COR-L47 (cell line): ENCODE measurements around the gene THBS4.

Source experiments
- DNase-seq: peaks from one replicate; lab custom pipeline; 2025; lab: John Stamatoyannopoulos, UW

Gene THBS4

GRCh38 chr5:80116465-80116864, 81.3 kb downstream of the THBS4 start:
- no peak for DNase-seq

GRCh38 chr5:80117446-80117845, 82.3 kb downstream of the THBS4 start:
- no peak for DNase-seq

- DNase-seq, result no peak
Measured at GRCh38 chr5:80119372-80119771, 84.2 kb downstream of the THBS4 start.

- DNase-seq, result no peak
Measured at GRCh38 chr5:80122579-80122978, 87.4 kb downstream of the THBS4 start.

GRCh38 chr5:80124121-80124918, 89.2 kb downstream of the THBS4 start:
- no peak for DNase-seq

GRCh38 chr5:80125022-80125961, 90.1 kb downstream of the THBS4 start:
- DNase-seq, result no peak

GRCh38 chr5:80125962-80126480, 90.9 kb downstream of the THBS4 start:
- no peak for DNase-seq

GRCh38 chr5:80127116-80127552, 92.0 kb downstream of the THBS4 start:
- DNase-seq, result no peak

GRCh38 chr5:80128141-80128540, 93.0 kb downstream of the THBS4 start:
- DNase-seq, result no peak

GRCh38 chr5:80129146-80129545, 94.0 kb downstream of the THBS4 start:
- DNase-seq, result no peak
